HEK293 (cell line): ENCODE data around the gene CDK6.

Experiments
- KLF8 ChIP-seq: fragments of 450-650 bp; formaldehyde crosslinking; IDR thresholded peaks from 2 replicates; pipeline ENCODE4 v1.5.1; 2016; ENCODE audit warnings: missing biosample characterization, missing genetic modification characterization
- MEIS1 ChIP-seq: sonication (generic); formaldehyde crosslinking; IDR thresholded peaks from 2 replicates; pipeline ENCODE4 v1.8.1; 2022; ENCODE audit warnings: missing genetic modification reagents, mild to moderate bottlenecking, borderline replicate concordance

GRCh38 chr7:92635538-92635937 lies 200.8 kb downstream of the CDK6 start:
- TF ChIP-seq KLF8 (tag by site-specific recombination) (no peak), MEIS1 (CRISPR knock-in tag) (no peak)
